GM10266 (cell line): ENCODE results near the gene GALM.
"Not testable (repeated sequence)": the region's sequence is repeated elsewhere in the genome, so short reads cannot be mapped to it uniquely, and the experiment has no call there.

ENCODE experiments used
- DNase-seq: peaks from one replicate; pipeline ENCODE4 v3.0.0; 2012; ENCODE audit errors: extremely low spot score
- CTCF ChIP-seq: IDR thresholded peaks from 2 replicates; pipeline ENCODE4 v1.5.1; 2012; ENCODE audit warnings: mild to moderate bottlenecking, low read depth; ENCODE audit not compliant: control insufficient read depth, insufficient read depth; ENCODE audit errors: missing control alignments

Gene GALM

DNA sequence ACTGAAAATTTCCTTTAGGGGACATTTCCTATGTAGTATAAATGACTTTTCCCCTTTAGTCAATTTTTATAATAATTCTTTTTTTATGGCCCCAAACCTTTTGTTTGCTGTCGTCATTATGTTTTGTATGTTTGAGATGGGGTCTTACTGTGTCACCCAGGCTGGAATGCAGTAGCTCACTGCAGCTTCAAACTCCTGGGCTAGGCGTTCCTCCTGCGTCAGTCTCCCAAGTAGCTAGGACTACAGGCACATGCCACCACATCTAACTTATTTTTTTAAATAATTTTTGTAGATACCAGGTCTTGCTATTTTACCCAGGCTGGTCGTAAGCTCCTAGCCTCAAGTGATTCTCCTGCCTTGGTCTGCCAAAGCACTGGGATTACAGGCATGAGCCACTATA is 30.8 kb upstream of the GALM start:
- TF ChIP-seq CTCF, result no peak
- no peak for DNase-seq

GRCh38 chr2:38636069-38636468 is 29.8 kb upstream of the GALM start:
- DNase-seq, result no peak
- no peak for TF ChIP-seq CTCF

- not testable (repeated sequence) for DNase-seq
Observed at GRCh38 chr2:38642373-38643017, 23.4 kb upstream of the GALM start.

- TF ChIP-seq CTCF, result no peak
Observed at GRCh38 chr2:38643021-38643671, 22.8 kb upstream of the GALM start.

GRCh38 chr2:38643683-38644511 is 22.0 kb upstream of the GALM start:
- not testable (repeated sequence) for DNase-seq

More at GRCh38 chr2:38643021-38643671, 22.8 kb upstream of the GALM start:
- no peak for DNase-seq

- no peak for DNase-seq
- no peak for TF ChIP-seq CTCF
Observed at GRCh38 chr2:38648107-38648761, 17.7 kb upstream of the GALM start.

DNA sequence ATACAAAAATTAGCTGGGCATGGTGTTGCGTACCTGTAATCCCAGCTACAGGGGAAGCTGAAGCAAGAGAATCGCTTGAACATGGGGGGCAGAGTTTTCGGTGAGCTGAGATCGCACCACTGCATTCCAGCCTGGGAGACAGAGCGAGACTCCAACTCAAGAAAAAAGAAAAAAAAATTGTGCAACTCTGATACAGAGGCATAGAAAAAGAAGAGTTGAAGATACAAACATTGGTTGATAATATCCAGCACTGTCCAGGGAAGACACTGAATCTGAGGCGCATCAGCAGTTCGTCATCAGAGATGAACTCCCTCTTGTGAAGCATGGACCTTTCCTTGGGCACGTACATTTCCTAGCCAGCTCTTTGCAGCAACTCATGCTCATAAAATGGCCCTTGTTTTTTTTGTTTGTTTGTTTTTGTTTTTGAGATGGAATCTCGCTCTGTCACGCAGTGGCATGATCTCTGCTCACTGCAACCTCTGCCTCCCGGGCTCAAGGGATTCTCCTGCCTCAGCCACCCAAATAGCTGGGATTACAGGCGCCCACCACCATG is 16.7 kb upstream of the GALM start:
- no peak for TF ChIP-seq CTCF
- DNase-seq, result no peak
